Measurements from ENCODE around the gene AMDHD1. TPM values are rescaled to one million over a fixed set of nuclear protein-coding genes. Genes with fewer than 3 reads are reported as not detected.

The AMDHD1 gene
- total and polyA plus RNA-seq, 2 of the 8 experiments (the other 6 are each of a cell fraction or from before 2014, with no cell fraction given): 0.14 TPM; not detected in 1

DNA sequence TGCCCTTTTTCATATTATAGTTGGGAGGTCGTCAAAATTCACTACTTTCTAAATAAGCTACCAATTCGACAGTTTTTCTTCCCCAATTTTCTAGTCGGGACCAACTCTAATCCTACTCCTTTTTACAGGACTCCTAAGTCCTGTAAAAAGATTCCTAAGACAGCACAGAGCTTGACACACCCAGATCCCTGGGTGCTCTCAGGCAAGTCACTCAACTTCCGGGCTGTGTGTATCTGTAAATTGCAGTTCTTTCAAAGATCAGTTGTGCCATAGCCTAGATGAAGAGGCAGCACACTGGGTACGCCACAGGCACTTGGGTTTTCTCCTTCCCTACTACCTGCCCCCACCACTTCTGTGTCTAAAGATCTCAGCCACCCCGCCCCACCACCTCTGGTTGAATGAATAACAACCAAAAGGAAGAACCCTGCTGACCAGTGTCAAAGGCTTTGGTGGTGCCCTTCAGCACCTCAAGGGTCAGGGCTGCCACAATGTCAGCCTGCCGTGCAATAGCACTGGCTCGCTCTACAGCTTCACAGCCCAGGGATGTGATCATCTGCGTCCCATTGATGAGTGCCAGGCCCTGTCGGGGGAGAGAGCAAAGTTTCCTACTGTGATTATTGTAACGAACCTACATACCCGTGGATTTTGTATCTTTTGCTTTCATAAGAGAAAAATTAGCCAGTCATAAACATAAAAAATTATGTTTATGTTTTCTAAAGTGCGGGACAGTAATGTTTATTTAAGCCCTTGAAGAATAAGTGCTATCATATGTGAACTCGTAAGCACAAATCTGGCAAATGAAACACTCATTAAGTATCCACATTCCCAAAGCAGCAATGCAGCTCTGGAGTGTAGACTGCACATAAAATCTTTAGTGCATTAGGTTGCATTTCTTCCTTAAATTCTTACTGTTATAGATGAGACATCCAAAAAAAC is 43.8 kb downstream of the AMDHD1 start:
- POLR2A ChIA-PET (ENCODE audit: partially characterized antibody): no interaction called here
- Histone ChIP-seq H3K79me2 (ENCODE audit: control insufficient read depth in 1 of 2, insufficient read depth in 2 of 2, low read length in 2 of 2) (no peaks in the 10 kb centered on the region), H3K79me1 (ENCODE audit: low read depth, low read length) (no peaks in the 10 kb centered on the region), H3K4me2 (ENCODE audit: insufficient read depth in 1 of 2, low read depth in 2 of 2, low read length in 2 of 2) (0 out of 4 replicates have a peak overlapping the region, but pooled peaks have one; percentile 2 to 13), H4K91ac (replicated peaks; ENCODE audit: insufficient read length, low read length) (no peak overlapping the region), H3K23me2 (ENCODE audit: low read depth, low read length) (no peaks in the 10 kb centered on the region), H3K56ac (replicated peaks; ENCODE audit: insufficient read length, low read depth, low read length) (no peak overlapping the region), H3K4ac (replicated peaks; ENCODE audit: insufficient read length, low read depth, low read length) (no peak overlapping the region), H3K4me3 (ENCODE audit: extremely low read depth in 1 of 4, insufficient read depth in 2 of 4, low read depth in 3 of 4, low read length in 4 of 4) (no peak overlapping the region), H3K4me1 (replicated peaks in 1 of 4; ENCODE audit: control insufficient read depth in 3 of 4, insufficient read depth in 4 of 4, low read length in 3 of 4) (peaks cover 0 to 8% (median 4%) of the 10 kb centered on the region in 4 experiments; a peak in 5 of 7 replicates), H2AFZ (ENCODE audit: low read length) (no peak overlapping the region), H3K9me3 (ENCODE audit: insufficient read depth in 2 of 2, low read depth in 1 of 2, low read length in 1 of 2) (no peaks in the 10 kb centered on the region; a peak in 1 of 4 replicates), H3K14ac (ENCODE audit: insufficient read length) (no peak overlapping the region), H2BK12ac (ENCODE audit: low read depth, low read length) (no peak overlapping the region), H4K20me1 (replicated peaks in 1 of 2; ENCODE audit: control insufficient read depth in 1 of 2, insufficient read depth in 2 of 2, low read length in 2 of 2) (no peaks in the 10 kb centered on the region), H2BK20ac (ENCODE audit: low read length) (no peak overlapping the region), H4K8ac (ENCODE audit: extremely low read depth, insufficient read depth, low read length) (no peak overlapping the region), H4K5ac (ENCODE audit: insufficient read length, low read depth, low read length) (no peak overlapping the region), H2BK15ac (ENCODE audit: low read length) (no peak overlapping the region), H3K18ac (ENCODE audit: extremely low read depth, low read length) (no peak overlapping the region), H3K27me3 (replicated peaks in 1 of 4; ENCODE audit: control insufficient read depth in 3 of 4, extremely low read depth in 1 of 4, insufficient read depth in 3 of 4, low read length in 3 of 4) (no peaks in the 10 kb centered on the region), H2BK120ac (replicated peaks; ENCODE audit: low read depth, low read length) (no peak overlapping the region), H3K27ac (ENCODE audit: low read depth, low read length) (no peak overlapping the region), H2BK5ac (ENCODE audit: low read depth, low read length) (no peak overlapping the region), H2AK5ac (ENCODE audit: low read depth, low read length) (no peak overlapping the region), H3K36me3 (ENCODE audit: control insufficient read depth in 2 of 4, insufficient read depth in 4 of 4, low read length in 3 of 4) (no peaks in the 10 kb centered on the region), H3K9ac (replicated peaks in 1 of 4; ENCODE audit: extremely low read depth in 1 of 4, low read depth in 3 of 4, low read length in 3 of 4) (no peak overlapping the region), H3K23ac (ENCODE audit: insufficient read length) (no peak overlapping the region)
- TF ChIP-seq CTBP2 (IDR thresholded peaks at IDR 0.05; ENCODE audit: borderline replicate concordance, insufficient read depth, insufficient read length, low read length) (peak; percentile 53), MAFK (IDR thresholded peaks at IDR 0.05; ENCODE audit: low read depth, low read length) (no peak)
- DNase-seq (ENCODE audit: low read depth in 1 of 2, low spot score in 2 of 2) (no peak), FAIRE-seq (no peak)
- CTCF ChIA-PET (ENCODE audit: partially characterized antibody): interaction anchor here (1.0 to 4.7 kb wide), 2 partner anchors 12 to 35 kb away, joined by 3 to 53 read pairs; no protein-coding TSS in a partner anchor
- 66% methylated on average over 14 of the region's 14 CpGs; no CpG with 5 or more reads in 1 of the 2 experiments for WGBS, 2 experiments (ENCODE audit: extremely low coverage in 1 of 2, insufficient coverage in 1 of 2, insufficient read length in 1 of 2, insufficient replicate concordance in 2 of 2, low coverage in 1 of 2, low lambda C conversion rate in 2 of 2, missing lambda C conversion rate in 1 of 2)
